HepG2 (cell line): ENCODE data around the gene ZCCHC10. TPM values are rescaled to one million over a fixed set of nuclear protein-coding genes. Genes with fewer than 3 reads are reported as not detected.

ENCODE experiments used
- CEBPB ChIP-seq: IDR thresholded peaks from 2 replicates; pipeline ENCODE4 v1.6.1; 2011; ENCODE audit warnings: low read depth, low read length, improper control_type of control experiment, borderline replicate concordance
- CENPX ChIP-seq: sonication (generic); formaldehyde crosslinking; IDR thresholded peaks from 2 replicates; pipeline ENCODE4 v1.9.0; 2021; ENCODE audit warnings: mild to moderate bottlenecking, missing genetic modification reagents, moderate library complexity
- FIP1L1 ChIP-seq: fragments of 200-400 bp; formaldehyde crosslinking; IDR thresholded peaks from 2 replicates; pipeline ENCODE4 v1.6.1; 2018; ENCODE audit warnings: low read depth, mild to moderate bottlenecking, low read length, moderate library complexity, borderline replicate concordance; ENCODE audit not compliant: insufficient read depth
- FOXM1 ChIP-seq: sonication (generic); formaldehyde crosslinking; IDR thresholded peaks from 2 replicates; pipeline ENCODE4 v1.5.0; 2020; ENCODE audit warnings: missing genetic modification reagents
- IKZF4 ChIP-seq: sonication (generic); formaldehyde crosslinking; IDR thresholded peaks from 2 replicates; pipeline ENCODE4 v1.5.1; 2020; ENCODE audit warnings: borderline replicate concordance, mild to moderate bottlenecking, low read depth, missing genetic modification reagents; ENCODE audit errors: not compliant biosample characterization
- IRF2 ChIP-seq: IDR thresholded peaks from 2 replicates; pipeline ENCODE4 v1.6.1; 2018; ENCODE audit warnings: missing genetic modification reagents, missing compliant biosample characterization
- KLF6 ChIP-seq: IDR thresholded peaks from 2 replicates; pipeline ENCODE4 v1.8.0; 2016; ENCODE audit warnings: missing biosample characterization, missing genetic modification reagents
- POLR2AphosphoS5 ChIP-seq: IDR thresholded peaks from 2 replicates; pipeline ENCODE4 v1.6.1; 2012; ENCODE audit warnings: low read depth, low read length
- RELA ChIP-seq: sonication (generic); formaldehyde crosslinking; IDR thresholded peaks from 2 replicates; pipeline ENCODE4 v1.4.0; 2020; ENCODE audit warnings: missing genetic modification reagents
- SMAD1 ChIP-seq: sonication (generic); formaldehyde crosslinking; IDR thresholded peaks from 2 replicates; pipeline ENCODE4 v1.4.0; 2020; ENCODE audit warnings: missing genetic modification reagents, low read depth, mild to moderate bottlenecking, borderline replicate concordance
- SOX13 ChIP-seq, 3 experiments: fragments of 450-650 bp in 1 of 3; sonication (generic) in 1 of 3; formaldehyde crosslinking in 1 of 3; IDR thresholded peaks in 2 of 3; conservative IDR thresholded peaks in 1 of 3; 2 replicates each; pipeline versions ENCODE4 v1.5.0 to v1.6.1; 2016 to 2020; ENCODE audit warnings: antibody characterized with exemption in 1 of 3, mild to moderate bottlenecking in 1 of 3, missing compliant biosample characterization in 1 of 3, missing genetic modification reagents in 1 of 3, moderate library complexity in 1 of 3
- STAT5B ChIP-seq: sonication (generic); formaldehyde crosslinking; IDR thresholded peaks from 2 replicates; pipeline ENCODE4 v1.4.0; 2020; ENCODE audit warnings: missing genetic modification reagents
- TEAD3 ChIP-seq: optimal IDR thresholded peaks from 2 replicates; pipeline ENCODE3; 2016; ENCODE audit warnings: borderline replicate concordance
- ZNF547 ChIP-seq: sonication (generic); formaldehyde crosslinking; IDR thresholded peaks from 2 replicates; pipeline ENCODE4 v1.5.1; 2020; ENCODE audit warnings: mild to moderate bottlenecking, missing genetic modification reagents
- ZNF616 ChIP-seq: sonication (generic); formaldehyde crosslinking; IDR thresholded peaks from 2 replicates; pipeline ENCODE4 v1.5.0; 2020; ENCODE audit warnings: low read depth, mild to moderate bottlenecking, missing genetic modification reagents
- ZSCAN20 ChIP-seq: sonication (generic); formaldehyde crosslinking; IDR thresholded peaks from 2 replicates; pipeline ENCODE4 v1.4.0; 2020; ENCODE audit warnings: missing genetic modification reagents, mild to moderate bottlenecking, borderline replicate concordance
- polyA plus RNA-seq, 8 experiments: library from polyadenylated mRNA; depleted of rRNA in 3 of 8; stranded (reverse) in 7 of 8; unstranded in 1 of 8; fragments of >200 nt; fragmentation: Illumina TruSeq in 4 of 8; extraction: Trizol in 4 of 8; gene quantifications; 2 replicates each; pipeline versions ENCODE4 v1.2.1 to v1.2.3, GENCODE V29; 2011 to 2016; ENCODE audit warnings: low read depth in 4 of 8, missing spikeins in 1 of 8, mixed read lengths in 1 of 8; ENCODE audit not compliant: insufficient read depth in 1 of 8
- total RNA-seq, 5 experiments: library from RNA; depleted of rRNA; stranded (reverse); fragments of >200 nt; fragmentation: Illumina TruSeq; extraction: Trizol; gene quantifications; 2 replicates each; pipeline ENCODE4 v1.2.3, GENCODE V29; 2016; ENCODE audit warnings: low read depth in 1 of 5
- TF ChIP-seq, protein P1 (sequence below): sonication (generic); formaldehyde crosslinking; IDR thresholded peaks from 2 replicates; pipeline ENCODE4 v1.9.0; 2021; ENCODE audit warnings: missing genetic modification reagents, borderline replicate concordance
- TF ChIP-seq, protein P2 (sequence below): sonication (generic); formaldehyde crosslinking; IDR thresholded peaks from 2 replicates; pipeline ENCODE4 v1.5.0; 2020; ENCODE audit warnings: mild to moderate bottlenecking, missing genetic modification reagents, borderline replicate concordance
- TF ChIP-seq, protein P3 (sequence below), 2 experiments: fragments of 450-650 bp in 1 of 2; sonication (generic) in 1 of 2; formaldehyde crosslinking; IDR thresholded peaks; 2 replicates each; pipeline versions ENCODE4 v1.5.0 to v1.8.0; 2020 to 2022; ENCODE audit warnings: mild to moderate bottlenecking in 1 of 2, missing genetic modification reagents in 1 of 2

ZCCHC10 gene
- total and polyA plus RNA-seq, 2 of the 13 experiments (the other 11 are each of a cell fraction or from before 2014, with no cell fraction given): 40.7 to 48.2 TPM

- TF ChIP-seq FIP1L1: no peak
- TF ChIP-seq IRF2 (CRISPR knock-in tag): peak; percentile 69; the same call in 1 of the 2 replicates
- no peak for TF ChIP-seq ZNF547
- TF ChIP-seq CENPX (CRISPR knock-in tag): no peak
- TF ChIP-seq, protein P1, sequence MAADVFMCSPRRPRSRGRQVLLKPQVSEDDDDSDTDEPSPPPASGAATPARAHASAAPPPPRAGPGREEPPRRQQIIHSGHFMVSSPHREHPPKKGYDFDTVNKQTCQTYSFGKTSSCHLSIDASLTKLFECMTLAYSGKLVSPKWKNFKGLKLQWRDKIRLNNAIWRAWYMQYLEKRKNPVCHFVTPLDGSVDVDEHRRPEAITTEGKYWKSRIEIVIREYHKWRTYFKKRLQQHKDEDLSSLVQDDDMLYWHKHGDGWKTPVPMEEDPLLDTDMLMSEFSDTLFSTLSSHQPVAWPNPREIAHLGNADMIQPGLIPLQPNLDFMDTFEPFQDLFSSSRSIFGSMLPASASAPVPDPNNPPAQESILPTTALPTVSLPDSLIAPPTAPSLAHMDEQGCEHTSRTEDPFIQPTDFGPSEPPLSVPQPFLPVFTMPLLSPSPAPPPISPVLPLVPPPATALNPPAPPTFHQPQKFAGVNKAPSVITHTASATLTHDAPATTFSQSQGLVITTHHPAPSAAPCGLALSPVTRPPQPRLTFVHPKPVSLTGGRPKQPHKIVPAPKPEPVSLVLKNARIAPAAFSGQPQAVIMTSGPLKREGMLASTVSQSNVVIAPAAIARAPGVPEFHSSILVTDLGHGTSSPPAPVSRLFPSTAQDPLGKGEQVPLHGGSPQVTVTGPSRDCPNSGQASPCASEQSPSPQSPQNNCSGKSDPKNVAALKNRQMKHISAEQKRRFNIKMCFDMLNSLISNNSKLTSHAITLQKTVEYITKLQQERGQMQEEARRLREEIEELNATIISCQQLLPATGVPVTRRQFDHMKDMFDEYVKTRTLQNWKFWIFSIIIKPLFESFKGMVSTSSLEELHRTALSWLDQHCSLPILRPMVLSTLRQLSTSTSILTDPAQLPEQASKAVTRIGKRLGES (CRISPR knock-in tag): no peak
- no peak for TF ChIP-seq ZSCAN20
- TF ChIP-seq FOXM1: no peak
- TF ChIP-seq RELA: no peak
- no peak for TF ChIP-seq KLF6 (CRISPR knock-in tag)
- no peak for TF ChIP-seq POLR2AphosphoS5
- no peak for TF ChIP-seq IKZF4
- TF ChIP-seq, protein P2, sequence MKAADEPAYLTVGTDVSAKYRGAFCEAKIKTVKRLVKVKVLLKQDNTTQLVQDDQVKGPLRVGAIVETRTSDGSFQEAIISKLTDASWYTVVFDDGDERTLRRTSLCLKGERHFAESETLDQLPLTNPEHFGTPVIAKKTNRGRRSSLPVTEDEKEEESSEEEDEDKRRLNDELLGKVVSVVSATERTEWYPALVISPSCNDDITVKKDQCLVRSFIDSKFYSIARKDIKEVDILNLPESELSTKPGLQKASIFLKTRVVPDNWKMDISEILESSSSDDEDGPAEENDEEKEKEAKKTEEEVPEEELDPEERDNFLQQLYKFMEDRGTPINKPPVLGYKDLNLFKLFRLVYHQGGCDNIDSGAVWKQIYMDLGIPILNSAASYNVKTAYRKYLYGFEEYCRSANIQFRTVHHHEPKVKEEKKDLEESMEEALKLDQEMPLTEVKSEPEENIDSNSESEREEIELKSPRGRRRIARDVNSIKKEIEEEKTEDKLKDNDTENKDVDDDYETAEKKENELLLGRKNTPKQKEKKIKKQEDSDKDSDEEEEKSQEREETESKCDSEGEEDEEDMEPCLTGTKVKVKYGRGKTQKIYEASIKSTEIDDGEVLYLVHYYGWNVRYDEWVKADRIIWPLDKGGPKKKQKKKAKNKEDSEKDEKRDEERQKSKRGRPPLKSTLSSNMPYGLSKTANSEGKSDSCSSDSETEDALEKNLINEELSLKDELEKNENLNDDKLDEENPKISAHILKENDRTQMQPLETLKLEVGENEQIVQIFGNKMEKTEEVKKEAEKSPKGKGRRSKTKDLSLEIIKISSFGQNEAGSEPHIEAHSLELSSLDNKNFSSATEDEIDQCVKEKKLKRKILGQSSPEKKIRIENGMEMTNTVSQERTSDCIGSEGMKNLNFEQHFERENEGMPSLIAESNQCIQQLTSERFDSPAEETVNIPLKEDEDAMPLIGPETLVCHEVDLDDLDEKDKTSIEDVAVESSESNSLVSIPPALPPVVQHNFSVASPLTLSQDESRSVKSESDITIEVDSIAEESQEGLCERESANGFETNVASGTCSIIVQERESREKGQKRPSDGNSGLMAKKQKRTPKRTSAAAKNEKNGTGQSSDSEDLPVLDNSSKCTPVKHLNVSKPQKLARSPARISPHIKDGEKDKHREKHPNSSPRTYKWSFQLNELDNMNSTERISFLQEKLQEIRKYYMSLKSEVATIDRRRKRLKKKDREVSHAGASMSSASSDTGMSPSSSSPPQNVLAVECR: peak; percentile 58; the same call in 1 of the 2 replicates
- no peak for TF ChIP-seq SMAD1 (CRISPR knock-in tag)
- TF ChIP-seq, protein P3, sequence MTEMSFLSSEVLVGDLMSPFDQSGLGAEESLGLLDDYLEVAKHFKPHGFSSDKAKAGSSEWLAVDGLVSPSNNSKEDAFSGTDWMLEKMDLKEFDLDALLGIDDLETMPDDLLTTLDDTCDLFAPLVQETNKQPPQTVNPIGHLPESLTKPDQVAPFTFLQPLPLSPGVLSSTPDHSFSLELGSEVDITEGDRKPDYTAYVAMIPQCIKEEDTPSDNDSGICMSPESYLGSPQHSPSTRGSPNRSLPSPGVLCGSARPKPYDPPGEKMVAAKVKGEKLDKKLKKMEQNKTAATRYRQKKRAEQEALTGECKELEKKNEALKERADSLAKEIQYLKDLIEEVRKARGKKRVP (CRISPR knock-in tag; IDR thresholded peaks at IDR 0.05): no peak
- TF ChIP-seq SOX13 (IDR thresholded peaks at IDR 0.05): 0 out of 2 replicates have a peak, but pooled peaks have one; percentile 53
- peak in 1 of 2 experiments; percentile 93; a peak in 2 of 4 replicates for TF ChIP-seq SOX13 (CRISPR knock-in tag; conservative IDR thresholded peaks at IDR 0.05 in 1 of 2, IDR thresholded peaks at IDR 0.05 in 1 of 2)
- no peak for TF ChIP-seq ZNF616
- no peak for TF ChIP-seq STAT5B (CRISPR knock-in tag)
- peak; percentile 83 for TF ChIP-seq TEAD3 (CRISPR knock-in tag)
- TF ChIP-seq CEBPB: peak; percentile 35; the same call in 1 of the 2 replicates
These were observed 23.3 kb upstream of the ZCCHC10 start (continued) for GRCh38 chr5:133049726-133050048.
